ENCODE measurements around the gene GLI3. TPM values are rescaled to one million over a fixed set of nuclear protein-coding genes. Genes with fewer than 3 reads are reported as not detected.
A peak's percentile ranks its signal among the peaks of the same experiment; 100 is the strongest.

The GLI3 gene
- total and polyA plus RNA-seq, 2 of the 8 experiments (the other 6 are each of a cell fraction or from before 2014, with no cell fraction given) = 8.0 to 31.1 TPM

DNA sequence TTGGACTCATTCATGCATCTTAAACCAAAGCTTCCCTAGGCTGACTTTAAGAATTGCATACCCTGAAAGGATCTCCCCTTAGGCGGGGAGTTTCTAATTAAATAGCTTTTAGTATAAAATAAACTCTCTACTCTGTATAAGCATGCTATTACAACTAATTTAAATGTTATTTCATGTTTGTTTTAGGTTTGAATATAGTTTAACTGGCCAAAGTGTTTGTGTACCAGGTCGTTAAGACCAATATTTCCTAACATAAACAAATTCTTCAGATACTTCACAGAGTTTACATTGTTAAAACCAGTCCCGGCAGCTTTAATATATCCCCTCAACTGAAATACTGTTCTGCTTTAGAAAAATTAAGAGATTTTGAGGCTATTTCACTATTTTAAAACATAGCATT, 2.3 kb downstream of the GLI3 start:
- no peak for FAIRE-seq
- no peak overlapping the region for H2BK15ac ChIP-seq (ENCODE audit: low read length)
- H3K79me1 ChIP-seq (ENCODE audit: low read depth, low read length) = no peaks in the 10 kb centered on the region; the same call in 1 of the 2 replicates
- H3K4me2 ChIP-seq (ENCODE audit: insufficient read depth in 1 of 2, low read depth in 2 of 2, low read length in 2 of 2) = peak overlapping the region in 1 of 2 experiments; percentile 97; a peak in 3 of 4 replicates
- no peak overlapping the region for H2BK120ac ChIP-seq (replicated peaks; ENCODE audit: low read depth, low read length)
- H4K20me1 ChIP-seq (replicated peaks in 1 of 2; ENCODE audit: control insufficient read depth in 1 of 2, insufficient read depth in 2 of 2, low read length in 2 of 2) = peaks cover 0 to 2% of the 10 kb centered on the region in 2 experiments
- 67% methylated on average over 3 of the region's 3 CpGs; no CpG with 5 or more reads in 1 of the 2 experiments for WGBS, 2 experiments (ENCODE audit: extremely low coverage in 1 of 2, insufficient coverage in 1 of 2, insufficient read length in 1 of 2, insufficient replicate concordance in 2 of 2, low coverage in 1 of 2, low lambda C conversion rate in 2 of 2, missing lambda C conversion rate in 1 of 2)
- H3K18ac ChIP-seq (ENCODE audit: extremely low read depth, low read length) = no peak overlapping the region
- no peak overlapping the region for H4K91ac ChIP-seq (replicated peaks; ENCODE audit: insufficient read length, low read length)
- no peak overlapping the region for H3K27ac ChIP-seq (ENCODE audit: low read depth, low read length)
- H3K4ac ChIP-seq (replicated peaks; ENCODE audit: insufficient read length, low read depth, low read length) = no peak overlapping the region
- no peak overlapping the region for H2AFZ ChIP-seq (ENCODE audit: low read length)
- no peaks in the 10 kb centered on the region for H3K36me3 ChIP-seq (ENCODE audit: control insufficient read depth in 2 of 4, insufficient read depth in 4 of 4, low read length in 3 of 4)
- no peak overlapping the region for H4K8ac ChIP-seq (ENCODE audit: extremely low read depth, insufficient read depth, low read length)
- H3K9me3 ChIP-seq (ENCODE audit: insufficient read depth in 2 of 2, low read depth in 1 of 2, low read length in 1 of 2) = no peaks in the 10 kb centered on the region
- POLR2A ChIA-PET (ENCODE audit: partially characterized antibody) = interaction anchor here (1.3 kb wide), 1 partner anchor 8 kb away, joined by 3 read pairs; no protein-coding TSS in a partner anchor
- H3K4me3 ChIP-seq (ENCODE audit: extremely low read depth in 1 of 4, insufficient read depth in 2 of 4, low read depth in 3 of 4, low read length in 4 of 4) = peak overlapping the region in 2 of 4 experiments; percentile 3 to 94; a peak in 1 of 8 replicates
- H2BK20ac ChIP-seq (ENCODE audit: low read length) = no peak overlapping the region
- H3K23ac ChIP-seq (ENCODE audit: insufficient read length) = no peak overlapping the region
- H3K23me2 ChIP-seq (ENCODE audit: low read depth, low read length) = peaks cover 10% of the 10 kb centered on the region; the same call in 1 of the 2 replicates
- H2BK12ac ChIP-seq (ENCODE audit: low read depth, low read length) = no peak overlapping the region
- H4K5ac ChIP-seq (ENCODE audit: insufficient read length, low read depth, low read length) = no peak overlapping the region
- no peak overlapping the region for H3K56ac ChIP-seq (replicated peaks; ENCODE audit: insufficient read length, low read depth, low read length)
- peaks cover 5 to 34% (median 16%) of the 10 kb centered on the region in 4 experiments; a peak in 6 of 7 replicates for H3K4me1 ChIP-seq (replicated peaks in 1 of 4; ENCODE audit: control insufficient read depth in 3 of 4, insufficient read depth in 4 of 4, low read length in 3 of 4)
- DNase-seq (ENCODE audit: low read depth in 1 of 2, low spot score in 2 of 2) = no peak
- CTCF ChIA-PET (ENCODE audit: partially characterized antibody) = interaction anchor here (0.6 to 1.9 kb wide), 4 partner anchors 113 to 456 kb away, joined by 3 to 4 read pairs (median 4); no protein-coding TSS in a partner anchor
- no peak overlapping the region for H2BK5ac ChIP-seq (ENCODE audit: low read depth, low read length)
- H3K79me2 ChIP-seq (ENCODE audit: control insufficient read depth in 1 of 2, insufficient read depth in 2 of 2, low read length in 2 of 2) = peaks cover 0 to 61% of the 10 kb centered on the region in 2 experiments; a peak in 3 of 4 replicates
- H3K27me3 ChIP-seq (replicated peaks in 1 of 4; ENCODE audit: control insufficient read depth in 3 of 4, extremely low read depth in 1 of 4, insufficient read depth in 3 of 4, low read length in 3 of 4) = peaks cover 0 to 5% (median 2%) of the 10 kb centered on the region in 4 experiments; a peak in 3 of 7 replicates
- H3K14ac ChIP-seq (ENCODE audit: insufficient read length) = no peak overlapping the region
- no peak overlapping the region for H2AK5ac ChIP-seq (ENCODE audit: low read depth, low read length)
- H3K9ac ChIP-seq (replicated peaks in 1 of 4; ENCODE audit: extremely low read depth in 1 of 4, low read depth in 3 of 4, low read length in 3 of 4) = no peak overlapping the region
- TF ChIP-seq HDAC2 (IDR thresholded peaks at IDR 0.05; ENCODE audit: borderline replicate concordance in 1 of 2, low read depth in 2 of 2, low read length in 2 of 2) (no peak), BACH1 (IDR thresholded peaks at IDR 0.05; ENCODE audit: low read length) (no peak)
